GM12801 (cell line): Measurements from ENCODE around the gene MCOLN1.

Experiments
- CTCF ChIP-seq: IDR thresholded peaks from one replicate; pipeline ENCODE4 v1.5.1; 2011; ENCODE audit warnings: control low read depth; ENCODE audit not compliant: insufficient read length; ENCODE audit errors: extremely low read depth

Gene MCOLN1

GRCh38 chr19:7535047-7535997, 12.9 kb downstream of the MCOLN1 start, which contains the start of gene PNPLA6:
PNPLA6 (plus strand) TSS chr19:7535717; CDS start chr19:7535789, 72 bp downstream.
- TF ChIP-seq CTCF = no peak

- no peak for TF ChIP-seq CTCF
These were observed 13.7 kb downstream of the MCOLN1 start for GRCh38 chr19:7535998-7536695.

- TF ChIP-seq CTCF = no peak
These were observed 17.5 kb downstream of the MCOLN1 start for GRCh38 chr19:7539827-7540425.

- no peak for TF ChIP-seq CTCF
These were observed 18.5 kb downstream of the MCOLN1 start for GRCh38 chr19:7540761-7541474.

- no peak for TF ChIP-seq CTCF
These were observed 19.0 kb downstream of the MCOLN1 start for GRCh38 chr19:7541475-7541824.

GRCh38 chr19:7541828-7542443, 19.5 kb downstream of the MCOLN1 start:
- TF ChIP-seq CTCF = no peak
